Subcutaneous adipose tissue (tissue), 4 donors: Measurements from ENCODE around the gene MPPED2. TPM values are rescaled to one million over a fixed set of nuclear protein-coding genes. Genes with fewer than 3 reads are reported as not detected.

Experiments
- total RNA-seq, 4 donors: library from RNA; depleted of rRNA; stranded (reverse); fragments of >200 nt; gene quantifications; one replicate each; pipeline ENCODE4 v1.1.0, GENCODE V29; 2016
- TF ChIP-seq, protein P1 (sequence below): fragments of 450-650 bp; IDR thresholded peaks from one replicate; pipeline ENCODE4 v1.5.1; 2016; ENCODE audit warnings: low read depth, mild to moderate bottlenecking, control low read depth, antibody characterized with exemption, moderate library complexity

The MPPED2 gene
- total RNA-seq, 4 donors from 2014 or later: 10.5 to 32.4 (median 15.5) TPM

DNA sequence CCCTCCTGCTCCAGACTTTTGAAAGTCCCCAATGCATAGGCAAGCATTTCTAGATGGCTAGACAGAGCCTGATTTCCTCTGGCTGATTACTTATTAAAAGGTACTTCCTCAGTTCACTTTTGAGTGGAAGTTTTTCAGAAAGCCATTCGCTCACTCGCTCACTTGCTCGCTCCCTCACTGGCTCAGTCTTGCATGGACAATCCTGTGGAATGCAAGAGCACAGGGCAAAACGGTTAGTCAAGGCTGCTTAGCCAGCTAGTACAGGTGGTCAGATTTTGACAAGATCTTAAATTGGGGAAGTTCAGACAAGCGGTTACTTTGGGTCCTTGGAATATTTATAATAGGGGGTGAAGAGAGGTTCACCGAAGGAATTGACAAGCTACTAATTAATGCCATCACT, 162.3 kb downstream of the MPPED2 start:
- TF ChIP-seq, protein P1, sequence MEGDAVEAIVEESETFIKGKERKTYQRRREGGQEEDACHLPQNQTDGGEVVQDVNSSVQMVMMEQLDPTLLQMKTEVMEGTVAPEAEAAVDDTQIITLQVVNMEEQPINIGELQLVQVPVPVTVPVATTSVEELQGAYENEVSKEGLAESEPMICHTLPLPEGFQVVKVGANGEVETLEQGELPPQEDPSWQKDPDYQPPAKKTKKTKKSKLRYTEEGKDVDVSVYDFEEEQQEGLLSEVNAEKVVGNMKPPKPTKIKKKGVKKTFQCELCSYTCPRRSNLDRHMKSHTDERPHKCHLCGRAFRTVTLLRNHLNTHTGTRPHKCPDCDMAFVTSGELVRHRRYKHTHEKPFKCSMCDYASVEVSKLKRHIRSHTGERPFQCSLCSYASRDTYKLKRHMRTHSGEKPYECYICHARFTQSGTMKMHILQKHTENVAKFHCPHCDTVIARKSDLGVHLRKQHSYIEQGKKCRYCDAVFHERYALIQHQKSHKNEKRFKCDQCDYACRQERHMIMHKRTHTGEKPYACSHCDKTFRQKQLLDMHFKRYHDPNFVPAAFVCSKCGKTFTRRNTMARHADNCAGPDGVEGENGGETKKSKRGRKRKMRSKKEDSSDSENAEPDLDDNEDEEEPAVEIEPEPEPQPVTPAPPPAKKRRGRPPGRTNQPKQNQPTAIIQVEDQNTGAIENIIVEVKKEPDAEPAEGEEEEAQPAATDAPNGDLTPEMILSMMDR: no peak

DNA sequence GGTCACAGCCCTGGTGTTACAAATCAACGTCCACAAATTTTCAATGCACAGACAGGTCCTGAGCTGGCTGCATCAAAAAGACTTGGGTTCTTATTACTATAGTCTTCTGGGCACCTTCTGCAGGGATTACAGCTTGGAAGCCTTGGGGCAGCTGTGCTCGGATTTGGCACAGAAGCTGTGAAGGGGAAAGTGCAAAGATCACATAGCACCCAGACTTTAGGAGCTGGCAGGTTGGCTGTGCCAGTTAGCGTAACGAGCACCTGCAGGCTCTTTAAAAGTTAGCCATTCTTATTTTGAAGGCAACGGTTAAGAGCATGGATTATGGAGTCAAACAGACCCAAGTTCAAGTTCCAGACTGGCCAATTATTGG, 162.9 kb downstream of the MPPED2 start:
- TF ChIP-seq, protein P1: no peak

DNA sequence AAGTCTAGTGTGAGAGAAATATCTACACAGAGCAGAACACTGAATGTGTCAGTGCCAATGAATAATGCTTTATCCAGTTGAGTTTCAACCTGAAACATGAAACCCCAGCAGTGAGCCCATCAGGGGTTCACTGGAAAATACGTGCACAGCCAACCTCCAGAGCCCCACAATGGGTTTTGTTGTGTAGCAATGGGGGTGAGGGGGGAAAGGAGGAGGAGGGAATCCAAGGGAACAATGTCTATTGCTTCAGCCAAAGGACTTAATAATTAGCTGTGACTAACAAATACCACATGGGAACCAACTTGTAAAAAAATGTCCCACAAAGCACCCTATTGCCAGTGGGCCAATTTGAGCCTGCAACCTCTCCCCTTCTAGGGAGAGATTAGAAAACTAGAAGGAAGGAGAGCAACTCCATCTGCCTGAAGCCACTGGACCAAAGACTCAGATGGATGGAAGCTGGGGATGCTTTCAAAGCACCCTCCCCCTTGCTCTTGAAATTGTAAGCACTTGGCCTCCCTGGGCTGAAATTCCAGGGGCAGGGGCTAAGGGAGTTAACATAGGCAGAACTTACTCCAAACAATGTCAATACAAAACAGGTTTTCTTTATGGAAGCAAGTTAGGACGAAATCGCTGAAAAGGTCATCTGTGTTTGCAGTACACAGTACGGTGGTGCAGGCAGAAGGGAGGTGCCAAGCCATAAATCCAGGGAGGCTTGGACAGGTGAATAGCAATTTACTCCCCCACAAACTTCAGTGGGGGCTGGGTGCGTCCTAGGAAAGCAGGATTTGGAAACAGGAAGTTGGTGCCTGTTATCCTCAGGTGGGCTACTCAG, 163.5 kb downstream of the MPPED2 start:
- TF ChIP-seq, protein P1: no peak

DNA sequence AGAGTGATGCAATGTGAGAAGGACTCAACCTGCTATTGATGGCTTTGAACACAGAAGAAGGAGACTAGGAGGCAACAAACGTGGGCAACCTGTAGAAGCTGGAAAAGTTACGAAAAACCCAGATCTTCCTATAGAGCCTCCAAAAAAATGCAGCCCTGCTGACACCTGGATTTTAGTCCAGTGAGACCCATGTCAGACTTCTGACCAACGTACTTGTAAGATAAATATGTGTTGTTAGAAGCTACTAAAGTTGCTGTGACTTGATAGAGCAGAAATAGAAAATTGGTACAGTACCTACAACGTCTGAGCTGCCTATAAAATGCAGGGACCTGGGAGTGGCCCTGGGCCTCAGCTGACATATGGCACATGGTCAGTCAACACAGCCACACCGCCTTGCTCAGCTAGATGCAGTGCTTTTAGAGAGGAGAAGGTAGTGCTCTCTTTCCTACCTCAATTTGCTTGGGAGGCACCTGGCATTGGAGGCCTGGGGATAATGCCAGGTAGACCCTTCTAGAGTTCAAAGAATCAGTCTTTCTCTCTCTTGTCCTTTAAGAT, 165.8 kb downstream of the MPPED2 start:
- TF ChIP-seq, protein P1: no peak

DNA sequence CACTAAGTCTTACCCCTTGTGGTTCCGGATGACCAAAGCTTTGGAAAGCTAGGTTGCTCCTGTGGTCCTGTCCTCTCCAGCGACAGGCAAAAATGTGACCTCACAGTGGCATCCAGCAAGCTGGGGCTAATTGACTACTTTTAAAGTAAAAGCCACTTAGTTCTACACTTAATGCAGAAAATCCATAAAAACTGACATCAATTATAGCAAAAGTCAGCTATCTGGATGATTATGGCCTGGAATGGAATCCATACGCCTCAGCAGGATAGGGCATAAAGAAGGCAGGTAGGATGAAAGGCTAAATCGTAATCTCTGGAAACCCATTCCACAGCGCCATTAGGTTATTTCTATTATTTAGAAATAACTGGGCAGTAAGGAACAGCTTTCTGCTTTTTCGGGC, 171.3 kb downstream of the MPPED2 start:
- TF ChIP-seq, protein P1: no peak

DNA sequence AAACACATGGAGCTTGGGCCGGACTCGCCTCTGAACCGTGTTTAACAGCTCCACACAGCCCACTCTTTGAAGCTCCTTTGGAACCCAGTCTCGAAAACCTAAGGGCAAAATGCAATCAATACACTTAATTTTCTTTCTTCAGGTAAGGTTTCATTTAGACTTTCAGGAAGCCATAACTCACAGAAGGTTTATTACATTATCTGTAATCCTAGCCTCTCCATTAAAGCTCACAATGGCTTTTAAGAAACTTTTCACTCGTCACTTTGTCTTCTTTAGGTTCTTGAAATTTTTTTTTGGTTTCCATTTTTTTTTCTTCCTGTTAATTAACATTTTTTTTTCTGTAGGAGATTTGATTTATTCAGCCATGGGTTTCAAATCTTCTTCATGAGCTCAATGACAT, 171.9 kb downstream of the MPPED2 start:
- TF ChIP-seq, protein P1: no peak

DNA sequence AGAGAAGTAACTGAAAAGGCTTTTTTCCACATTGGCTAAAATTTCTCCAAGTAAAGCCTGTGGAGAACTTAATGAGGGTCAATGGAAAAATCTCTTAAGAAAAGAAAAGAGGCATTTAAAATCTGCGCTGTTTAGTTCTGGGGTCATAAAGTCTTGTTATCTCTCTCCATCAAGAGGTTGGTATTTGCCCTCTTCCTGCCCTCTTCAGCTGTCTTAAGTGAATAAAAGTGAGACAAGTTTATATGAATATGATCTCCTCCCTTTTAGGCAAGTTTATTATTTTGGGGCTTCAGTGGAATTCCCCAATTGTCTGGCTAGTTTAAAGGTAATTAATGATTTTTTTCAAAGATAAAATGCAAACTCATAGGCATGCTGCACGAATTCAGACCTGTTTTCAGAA, 173.6 kb downstream of the MPPED2 start:
- TF ChIP-seq, protein P1: no peak
